Measurements from ENCODE around the gene CCNYL1.

CCNYL1 gene

GRCh38 chr2:207724113-207724512 lies 12.7 kb downstream of the CCNYL1 start:
- DNase-seq (ENCODE audit: low spot score), result no peak
- in situ Hi-C loops (cut with MboI; ENCODE audit: low pct_unique_long_range_greater_than_20kb, low sequenced_read_pairs, unreplicated experiment), result no loop called here
- TF ChIP-seq, protein P1, sequence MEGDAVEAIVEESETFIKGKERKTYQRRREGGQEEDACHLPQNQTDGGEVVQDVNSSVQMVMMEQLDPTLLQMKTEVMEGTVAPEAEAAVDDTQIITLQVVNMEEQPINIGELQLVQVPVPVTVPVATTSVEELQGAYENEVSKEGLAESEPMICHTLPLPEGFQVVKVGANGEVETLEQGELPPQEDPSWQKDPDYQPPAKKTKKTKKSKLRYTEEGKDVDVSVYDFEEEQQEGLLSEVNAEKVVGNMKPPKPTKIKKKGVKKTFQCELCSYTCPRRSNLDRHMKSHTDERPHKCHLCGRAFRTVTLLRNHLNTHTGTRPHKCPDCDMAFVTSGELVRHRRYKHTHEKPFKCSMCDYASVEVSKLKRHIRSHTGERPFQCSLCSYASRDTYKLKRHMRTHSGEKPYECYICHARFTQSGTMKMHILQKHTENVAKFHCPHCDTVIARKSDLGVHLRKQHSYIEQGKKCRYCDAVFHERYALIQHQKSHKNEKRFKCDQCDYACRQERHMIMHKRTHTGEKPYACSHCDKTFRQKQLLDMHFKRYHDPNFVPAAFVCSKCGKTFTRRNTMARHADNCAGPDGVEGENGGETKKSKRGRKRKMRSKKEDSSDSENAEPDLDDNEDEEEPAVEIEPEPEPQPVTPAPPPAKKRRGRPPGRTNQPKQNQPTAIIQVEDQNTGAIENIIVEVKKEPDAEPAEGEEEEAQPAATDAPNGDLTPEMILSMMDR (IDR thresholded peaks at IDR 0.05; ENCODE audit: extremely low read depth, insufficient read depth, missing control alignments), result no peak

DNA sequence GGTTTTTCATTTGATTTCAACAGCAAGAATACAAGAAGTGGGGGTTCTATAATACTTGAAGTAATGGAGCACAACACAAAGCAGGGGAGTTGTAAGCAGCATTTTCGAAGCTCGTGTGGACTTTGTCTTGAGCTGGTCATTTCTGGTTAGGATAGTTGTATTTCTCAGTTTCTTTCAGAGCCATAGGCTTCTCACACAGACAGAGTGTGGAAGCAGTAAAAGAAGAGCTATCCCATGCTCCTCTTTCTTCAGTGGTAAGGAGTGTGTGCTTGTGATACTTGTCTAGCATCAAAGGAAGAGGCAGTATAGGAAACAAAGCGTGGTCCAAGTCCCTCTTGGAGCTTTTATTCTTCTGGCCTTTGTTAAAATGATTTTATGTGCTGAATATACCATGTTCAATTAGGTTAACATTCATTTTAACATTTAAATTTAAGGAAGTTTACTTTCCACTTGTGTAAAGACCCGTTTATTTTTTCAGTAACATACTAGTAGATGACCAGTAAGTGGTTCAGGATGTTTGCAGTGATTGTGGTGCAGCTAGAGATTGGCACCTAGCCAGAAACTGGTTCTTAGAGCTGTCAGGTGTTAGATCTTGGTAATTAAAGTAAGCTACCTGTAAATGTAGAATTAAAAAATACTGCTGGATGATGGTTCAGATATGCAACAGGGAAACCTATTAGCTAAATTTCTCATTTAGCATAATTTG lies 14.6 kb downstream of the CCNYL1 start:
- in situ Hi-C loops (cut with MboI; ENCODE audit: low pct_unique_long_range_greater_than_20kb, low sequenced_read_pairs, unreplicated experiment), result no loop called here
- no peak for DNase-seq (ENCODE audit: low spot score)

DNA sequence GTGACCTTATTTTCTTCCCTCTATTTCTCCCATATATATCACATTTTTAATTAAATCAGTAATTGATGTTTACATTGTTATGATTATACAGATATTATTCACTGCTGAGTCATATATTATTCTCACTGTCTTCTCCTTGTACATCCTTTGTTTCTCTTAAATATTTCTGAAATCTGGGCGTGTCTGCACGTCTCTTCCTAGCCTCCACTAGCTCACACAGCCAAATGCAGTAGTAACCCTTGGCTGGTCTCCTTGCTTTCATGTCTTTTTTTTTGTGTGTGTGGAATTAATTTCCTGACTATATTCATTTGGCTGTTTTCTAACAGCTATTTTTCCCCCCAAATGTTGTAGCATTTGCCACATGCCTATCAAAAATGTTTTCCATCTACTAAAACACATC lies 15.8 kb downstream of the CCNYL1 start:
- in situ Hi-C loops (cut with MboI; ENCODE audit: low pct_unique_long_range_greater_than_20kb, low sequenced_read_pairs, unreplicated experiment), result no loop called here
- DNase-seq (ENCODE audit: low spot score), result no peak
- TF ChIP-seq, protein P1 (IDR thresholded peaks at IDR 0.05; ENCODE audit: extremely low read depth, insufficient read depth, missing control alignments), result no peak

More for the DNA sequence above, 14.6 kb downstream of the CCNYL1 start:
- TF ChIP-seq, protein P1 (IDR thresholded peaks at IDR 0.05; ENCODE audit: extremely low read depth, insufficient read depth, missing control alignments), result no peak

- TF ChIP-seq, protein P1 (IDR thresholded peaks at IDR 0.05; ENCODE audit: extremely low read depth, insufficient read depth, missing control alignments), result no peak
- in situ Hi-C loops (cut with MboI; ENCODE audit: low pct_unique_long_range_greater_than_20kb, low sequenced_read_pairs, unreplicated experiment), result no loop called here
- no peak for DNase-seq (ENCODE audit: low spot score)
Measured at GRCh38 chr2:207729465-207729998, 18.1 kb downstream of the CCNYL1 start.

GRCh38 chr2:207731138-207731537 lies 19.7 kb downstream of the CCNYL1 start:
- TF ChIP-seq, protein P1 (IDR thresholded peaks at IDR 0.05; ENCODE audit: extremely low read depth, insufficient read depth, missing control alignments), result no peak
- DNase-seq (ENCODE audit: low spot score), result no peak
- in situ Hi-C loops (cut with MboI; ENCODE audit: low pct_unique_long_range_greater_than_20kb, low sequenced_read_pairs, unreplicated experiment), result no loop called here

DNA sequence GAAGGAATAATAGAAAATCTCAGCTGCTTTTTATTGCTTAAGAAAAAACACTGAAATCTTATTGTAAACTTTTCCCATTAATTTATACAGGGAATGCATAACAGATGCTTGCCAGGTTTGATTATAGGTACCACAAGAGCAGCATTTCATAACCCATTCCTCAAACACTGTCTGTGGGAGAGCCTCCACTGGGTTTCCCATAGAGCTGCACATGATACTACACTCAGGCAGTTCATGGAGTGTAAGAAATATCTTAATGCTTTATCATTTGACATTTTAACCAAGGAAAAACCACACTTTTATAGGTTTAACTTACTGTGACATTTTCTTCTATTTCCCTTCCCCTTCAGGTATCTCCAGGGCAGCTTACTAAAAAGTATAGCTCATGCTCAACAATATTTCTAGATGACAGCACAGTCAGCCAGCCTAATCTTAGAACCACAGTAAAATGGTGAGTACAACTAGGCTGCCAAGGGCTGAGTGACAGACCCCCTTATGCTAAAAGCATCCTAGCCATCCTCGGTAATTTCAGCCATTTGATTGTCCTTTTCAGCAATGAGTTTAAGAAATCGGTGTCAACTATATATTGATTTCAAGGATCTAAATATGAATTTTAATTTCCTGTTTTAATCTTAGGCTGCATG lies 22.3 kb downstream of the CCNYL1 start:
- in situ Hi-C loops (cut with MboI; ENCODE audit: low pct_unique_long_range_greater_than_20kb, low sequenced_read_pairs, unreplicated experiment), result no loop called here
- TF ChIP-seq, protein P1 (IDR thresholded peaks at IDR 0.05; ENCODE audit: extremely low read depth, insufficient read depth, missing control alignments), result no peak
- no peak for DNase-seq (ENCODE audit: low spot score)

Measured in GM13977 (cell line).